ENCODE results near the gene DNAJB5. TPM values are rescaled to one million over a fixed set of nuclear protein-coding genes. Genes with fewer than 3 reads are reported as not detected.
"Not testable (repeated sequence)": the region's sequence is repeated elsewhere in the genome, so short reads cannot be mapped to it uniquely, and the experiment has no call there.

The DNAJB5 gene
- total RNA-seq, 1 experiment from 2014 or later, result 0.27 TPM

DNA sequence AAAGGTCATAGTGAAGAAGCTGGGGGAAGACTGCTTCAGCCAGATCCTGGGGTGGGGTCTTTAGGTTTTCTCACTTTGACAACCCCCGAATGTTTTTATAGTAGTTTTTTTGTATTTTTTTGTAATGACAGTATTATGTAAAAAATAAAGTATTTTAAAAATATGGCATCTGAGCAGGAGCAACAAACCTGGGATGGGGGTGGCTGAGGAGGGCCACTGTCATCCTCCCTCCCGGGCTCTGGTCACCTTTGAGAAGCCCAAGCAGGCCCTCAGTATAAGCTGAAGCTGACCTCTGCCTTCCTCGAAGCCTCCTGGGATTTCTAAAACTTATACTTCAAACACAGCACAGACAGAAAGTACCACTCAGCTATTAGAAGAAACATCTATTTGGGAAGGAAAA is 8.7 kb downstream of the DNAJB5 start:
- DNase-seq (ENCODE audit: extremely low read depth, low read depth), result no peak

DNA sequence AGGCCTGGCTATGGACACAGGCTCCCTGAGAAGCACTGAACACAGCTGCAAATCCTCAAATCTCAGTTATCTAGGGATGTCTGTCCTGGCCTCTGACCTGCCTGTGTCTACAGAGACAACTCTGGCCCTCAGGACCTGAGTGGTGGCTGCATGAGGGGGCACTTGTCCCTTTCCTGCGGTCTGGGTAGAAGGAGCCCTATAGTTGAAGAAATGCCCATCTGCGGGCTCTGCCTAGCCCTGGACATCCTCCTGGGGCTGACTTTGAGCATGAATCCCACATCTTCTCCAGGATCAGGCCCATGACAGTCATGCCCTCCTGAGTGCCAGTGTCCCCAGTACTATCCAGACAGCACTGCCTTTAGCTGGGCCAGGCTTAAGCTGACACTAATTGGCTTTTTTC is 10.0 kb downstream of the DNAJB5 start:
- DNase-seq (ENCODE audit: extremely low read depth, low read depth), result no peak

DNA sequence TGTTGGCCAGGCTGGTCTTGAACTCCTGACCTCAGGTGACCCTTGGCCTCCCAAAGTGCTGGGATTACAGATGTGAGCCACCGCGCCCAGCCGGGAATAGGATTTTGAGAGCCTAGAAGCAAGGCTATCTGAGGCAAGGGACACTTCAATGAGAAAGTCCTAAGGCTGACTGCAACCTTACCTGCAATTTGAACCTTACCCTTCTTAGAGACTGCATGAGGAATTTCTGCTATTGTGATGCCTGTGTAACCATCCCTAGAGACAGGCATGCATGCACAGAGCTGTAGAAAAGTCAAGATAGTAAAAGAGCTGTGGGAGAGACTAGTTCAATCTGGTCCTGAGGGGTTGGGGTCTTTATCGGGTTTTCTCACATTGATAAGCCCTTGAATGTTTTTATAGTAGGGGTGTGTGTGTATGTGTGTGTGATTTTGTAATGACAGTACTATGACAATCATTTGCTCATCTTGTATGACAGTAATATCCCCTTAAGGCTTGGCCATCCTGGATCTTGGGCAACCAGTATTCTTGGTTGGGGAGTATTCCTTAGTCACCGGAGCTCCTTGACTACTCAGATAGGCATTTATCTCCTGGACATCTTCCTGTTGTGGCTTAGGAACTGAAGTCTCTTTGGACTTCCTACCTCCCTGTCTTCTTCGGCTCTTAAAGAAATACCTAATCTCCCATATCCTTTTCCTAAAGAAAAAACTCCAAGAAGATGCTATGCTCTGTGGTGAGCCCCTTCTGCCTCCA is 11.2 kb downstream of the DNAJB5 start:
- DNase-seq (ENCODE audit: extremely low read depth, low read depth), result no peak

DNA sequence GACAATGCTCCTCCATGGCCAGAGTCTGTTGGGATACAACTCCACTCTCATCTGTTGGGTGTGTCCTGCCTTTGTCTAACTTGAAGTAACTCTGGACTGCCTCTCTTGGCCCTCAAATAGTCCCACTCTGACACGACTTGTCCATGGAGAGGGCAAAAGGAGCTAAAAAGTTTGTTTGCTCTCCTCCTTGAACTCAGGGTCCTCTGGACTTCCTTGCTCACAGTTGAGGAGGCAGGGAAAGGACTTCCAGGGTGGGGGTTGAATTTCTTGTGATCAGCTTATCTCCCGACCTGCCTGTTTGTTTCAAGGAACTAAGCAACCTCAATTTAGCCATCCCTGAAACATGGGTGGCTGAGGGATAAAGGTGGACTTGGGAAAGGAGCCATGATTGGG is 11.7 kb downstream of the DNAJB5 start:
- DNase-seq (ENCODE audit: extremely low read depth, low read depth), result no peak

DNA sequence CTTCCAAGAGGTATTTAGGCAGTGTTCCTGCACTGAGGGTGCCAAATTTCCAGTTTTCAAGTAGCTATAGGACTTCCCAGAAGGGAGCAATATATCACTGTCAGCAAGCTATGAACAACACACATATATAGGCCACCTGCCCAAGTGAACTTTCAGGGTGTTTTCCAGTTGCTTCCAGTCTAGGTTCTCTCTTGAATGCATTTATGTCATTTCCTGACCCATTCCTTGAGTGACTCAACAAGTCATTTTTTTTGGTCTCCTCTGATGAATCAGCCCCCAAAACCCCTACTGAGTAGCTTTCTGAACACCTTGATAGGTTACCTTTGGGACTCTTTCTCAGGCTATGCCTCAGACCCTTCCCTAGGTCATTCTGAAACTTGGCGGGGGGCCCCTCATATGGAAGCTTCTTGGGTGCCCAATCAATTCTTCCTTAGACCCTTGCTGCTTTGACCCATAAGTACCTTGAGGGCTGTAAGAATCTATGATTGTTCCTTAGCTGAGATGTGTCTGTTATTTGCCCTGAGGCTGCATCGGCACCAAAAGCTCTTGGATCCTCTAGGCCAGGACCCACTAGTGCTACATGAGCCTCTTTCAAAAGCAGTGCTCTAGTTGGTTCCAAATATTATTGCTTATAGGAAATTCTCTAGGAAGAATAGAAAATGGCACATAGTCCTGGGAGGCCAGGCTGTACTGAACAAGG is 12.4 kb downstream of the DNAJB5 start:
- no peak for DNase-seq (ENCODE audit: extremely low read depth, low read depth)

DNA sequence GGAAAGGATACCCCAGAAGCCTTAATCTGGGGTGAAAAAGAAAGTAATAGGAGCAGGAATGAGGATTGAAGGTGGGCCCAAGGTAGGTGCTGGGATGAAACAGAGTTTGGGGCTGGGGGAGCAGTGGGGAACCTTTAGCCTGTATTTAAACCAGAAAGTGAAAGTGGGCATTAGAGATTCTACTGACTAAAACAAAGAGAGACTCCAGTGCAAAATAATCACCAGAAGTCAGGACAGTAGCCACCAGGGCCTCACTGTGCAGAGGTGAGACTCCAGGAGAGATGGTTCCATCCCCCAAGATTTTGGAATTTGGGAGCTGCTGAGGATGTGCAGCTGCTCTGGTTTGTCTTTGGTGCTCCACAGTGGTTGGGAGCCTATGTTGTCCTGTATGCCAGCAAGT is 13.1 kb downstream of the DNAJB5 start:
- no peak for DNase-seq (ENCODE audit: extremely low read depth, low read depth)

DNA sequence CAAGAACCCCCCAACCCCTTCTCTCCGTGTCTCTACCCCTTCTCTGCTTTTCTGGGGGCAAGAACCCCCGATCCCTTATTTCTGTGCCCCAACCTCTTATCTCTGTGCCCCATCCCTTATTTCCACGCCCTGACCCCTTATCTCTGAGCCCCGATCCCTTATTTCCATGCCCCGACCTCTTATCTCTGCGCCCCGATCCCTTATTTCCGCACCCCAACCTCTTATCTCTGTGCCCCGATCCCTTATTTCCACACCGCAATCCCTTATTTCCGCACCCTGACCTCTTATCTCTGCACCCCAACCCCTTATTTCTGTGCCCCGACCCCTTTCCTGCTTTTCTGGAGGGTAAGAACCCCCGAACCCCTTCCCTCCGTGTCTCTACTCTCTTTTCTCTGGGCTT is 14.8 kb downstream of the DNAJB5 start:
- DNase-seq (ENCODE audit: extremely low read depth, low read depth), result not testable (repeated sequence)

DNA sequence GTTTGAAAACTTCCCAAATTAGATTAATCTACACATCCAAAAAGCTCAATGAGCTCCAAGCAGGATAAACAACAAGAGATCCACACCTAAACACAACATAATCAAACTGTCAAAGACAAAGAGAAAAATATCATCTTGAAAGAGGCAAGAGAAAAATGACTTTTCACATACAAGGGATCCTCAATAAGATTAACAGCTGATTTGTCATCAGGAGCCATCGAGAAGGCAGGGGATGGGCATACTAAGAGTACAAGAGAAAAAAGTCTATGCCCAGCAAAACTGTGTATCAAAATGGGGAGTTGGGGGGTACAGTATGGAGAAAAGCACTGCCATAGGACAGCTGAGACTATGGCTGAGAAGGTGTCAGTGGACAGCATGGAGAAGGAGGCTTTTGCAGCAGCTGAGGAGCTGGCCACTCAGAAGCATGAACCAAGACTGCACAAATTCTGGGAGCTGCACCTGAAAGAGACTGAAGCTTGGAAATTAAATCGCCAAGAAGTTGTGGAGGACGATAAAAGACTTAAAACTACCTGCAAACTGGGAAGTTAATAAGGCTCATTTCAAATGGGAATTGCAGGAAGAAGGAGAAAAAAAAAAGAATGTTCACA is 20.9 kb downstream of the DNAJB5 start:
- DNase-seq (ENCODE audit: extremely low read depth, low read depth), result no peak

DNA sequence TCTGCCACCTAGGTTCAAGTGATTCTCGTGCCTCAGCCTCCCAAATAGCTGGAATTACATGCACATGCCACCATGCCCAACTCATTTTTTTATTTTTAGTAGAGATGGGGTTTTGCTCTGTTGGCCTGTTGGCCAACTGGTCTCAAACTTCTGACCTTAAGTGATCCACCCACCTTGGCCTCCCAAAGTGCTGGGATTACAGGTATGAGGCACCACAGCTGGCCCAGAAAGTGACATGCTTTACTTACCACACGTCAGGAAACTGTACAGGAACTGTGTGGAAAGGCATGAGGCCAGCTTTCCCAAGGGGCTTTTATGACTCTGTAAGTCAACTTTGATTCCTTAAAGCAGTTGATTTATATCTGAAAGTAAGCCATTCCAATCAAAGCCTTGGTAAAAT is 25.0 kb downstream of the DNAJB5 start:
- DNase-seq (ENCODE audit: extremely low read depth, low read depth), result no peak

DNA sequence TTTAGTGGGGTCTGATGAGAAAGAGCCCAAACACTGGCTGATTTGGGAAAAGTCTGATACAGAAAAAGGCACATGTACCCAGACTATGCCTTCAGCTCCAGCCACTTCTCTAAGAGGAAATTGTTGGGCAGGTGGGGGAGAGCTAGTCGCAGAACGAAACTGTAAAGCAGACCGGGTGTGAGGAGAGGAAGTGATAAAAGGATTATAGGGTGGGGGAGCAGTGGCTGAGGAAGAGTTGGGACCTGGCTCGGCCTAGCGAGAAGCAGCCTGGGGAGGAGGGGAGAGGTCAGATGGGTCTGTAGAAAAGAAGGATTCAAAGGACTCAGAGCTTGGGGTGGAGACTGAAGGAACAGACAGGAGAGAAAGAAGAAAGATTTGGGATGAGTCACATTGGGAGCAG is 33.9 kb downstream of the DNAJB5 start:
- DNase-seq (ENCODE audit: extremely low read depth, low read depth), result not testable (repeated sequence)

DNA sequence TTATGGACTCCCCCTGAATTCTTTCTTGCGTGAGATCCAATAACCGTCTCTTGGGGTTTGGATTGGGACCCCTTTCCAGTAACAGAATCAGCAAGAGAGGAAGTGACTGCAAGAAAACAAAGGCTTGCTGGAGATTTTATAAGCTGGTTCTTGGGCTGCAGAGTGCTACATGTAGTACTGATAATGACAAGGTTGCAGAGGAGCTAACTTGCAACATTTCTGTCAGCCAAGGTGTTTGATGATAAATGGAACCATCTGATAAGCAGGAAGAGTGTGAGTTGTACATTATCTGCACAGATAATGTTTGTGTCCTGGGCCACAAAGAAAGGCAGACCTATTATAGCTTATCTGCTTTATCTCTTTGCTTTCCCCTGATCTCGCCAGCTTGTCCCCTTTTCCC is 37.1 kb downstream of the DNAJB5 start:
- no peak for DNase-seq (ENCODE audit: extremely low read depth, low read depth)

DNA sequence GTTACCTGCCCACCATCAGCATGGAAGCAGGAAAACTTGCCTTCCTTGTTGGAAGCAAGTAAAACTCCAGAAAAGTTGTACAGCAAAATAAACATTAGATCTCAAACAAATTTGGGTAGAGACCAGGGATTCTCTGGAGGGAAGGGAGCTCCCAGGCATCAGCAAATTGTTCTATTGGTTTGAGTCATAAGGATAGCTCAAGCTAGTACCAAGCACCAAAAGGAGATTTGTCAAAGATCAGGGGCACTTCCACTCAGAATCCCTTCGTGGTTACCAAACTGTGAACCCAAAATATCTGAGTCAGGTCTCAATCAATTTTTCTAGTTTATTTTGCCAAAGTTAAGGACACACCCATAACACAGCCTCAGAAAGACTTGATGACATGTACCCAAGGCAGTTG is 37.8 kb downstream of the DNAJB5 start:
- DNase-seq (ENCODE audit: extremely low read depth, low read depth), result no peak

DNA sequence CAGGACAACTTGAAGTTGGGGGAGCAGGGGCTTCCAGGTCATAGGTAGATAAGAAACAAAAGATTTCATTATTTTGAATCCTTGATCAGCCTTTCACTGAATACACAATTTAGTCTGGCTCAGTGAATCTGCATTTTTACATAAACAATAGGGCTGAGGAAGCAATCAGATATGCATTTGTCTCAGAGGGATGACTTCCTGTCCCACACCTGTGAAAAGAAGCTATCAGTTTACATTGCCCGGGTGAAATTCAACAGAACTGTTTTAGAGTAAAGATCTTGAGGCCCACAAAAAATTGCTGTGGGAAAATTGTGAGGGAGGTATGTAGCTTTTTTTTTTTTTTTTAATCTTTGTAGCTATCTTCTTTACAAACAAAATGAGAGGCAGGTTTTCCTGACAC is 38.3 kb downstream of the DNAJB5 start:
- DNase-seq (ENCODE audit: extremely low read depth, low read depth), result no peak

DNA sequence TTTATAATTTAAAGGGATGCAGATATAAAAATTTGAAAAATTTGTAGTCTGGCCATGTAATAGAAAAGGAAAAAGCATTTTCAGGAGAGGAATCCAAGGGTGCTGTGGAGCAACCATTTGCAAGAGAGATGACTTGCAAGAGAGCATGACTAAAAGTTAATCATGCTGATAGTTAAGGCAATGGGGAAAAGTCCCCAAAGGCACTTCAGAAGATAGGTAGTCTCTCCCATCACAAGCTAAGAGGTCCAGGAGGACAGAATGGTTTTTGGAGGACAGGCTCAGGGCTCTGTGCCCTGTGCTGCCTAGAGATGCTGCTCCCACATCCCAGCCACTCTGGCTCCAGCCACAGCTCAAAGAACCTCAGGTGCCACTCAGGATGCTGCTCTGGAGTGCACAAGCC is 38.8 kb downstream of the DNAJB5 start:
- no peak for DNase-seq (ENCODE audit: extremely low read depth, low read depth)

DNA sequence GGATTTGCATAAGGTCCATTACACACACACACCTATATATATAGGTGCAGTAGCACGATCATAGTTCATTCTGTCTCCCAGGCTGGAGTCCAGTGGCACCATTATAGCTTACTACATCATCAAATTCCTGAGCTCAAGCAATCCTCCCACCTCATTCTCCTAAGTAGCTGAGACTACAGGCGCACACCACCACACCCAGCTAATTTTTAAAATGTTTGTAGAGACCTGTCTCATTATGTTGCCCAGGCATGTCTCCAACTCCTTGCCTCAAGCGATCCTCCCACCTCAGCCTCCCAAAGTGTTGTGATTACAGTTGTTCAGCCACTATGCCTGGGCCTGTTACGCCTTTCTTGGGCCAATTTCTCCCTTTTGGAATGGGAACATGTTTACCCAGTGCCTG is 39.7 kb downstream of the DNAJB5 start:
- DNase-seq (ENCODE audit: extremely low read depth, low read depth), result no peak

DNA sequence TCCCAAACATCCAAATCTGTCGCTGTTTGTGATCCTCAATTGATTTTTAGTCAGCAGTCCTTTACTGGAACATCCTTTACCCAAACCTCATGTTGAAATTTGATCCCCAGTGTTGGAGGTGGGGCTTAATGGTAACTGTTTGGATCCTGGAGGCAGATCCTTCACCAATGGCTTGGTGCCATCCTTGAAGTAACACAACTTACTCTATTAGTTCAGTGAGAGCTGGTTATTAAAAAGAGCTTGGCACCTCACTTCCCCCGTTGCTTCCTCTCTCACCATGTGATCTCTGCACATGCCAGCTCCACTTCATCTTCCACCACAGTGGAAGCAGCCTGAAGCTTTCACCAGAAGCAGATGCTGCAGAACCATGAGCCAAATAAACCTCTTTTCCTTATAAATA is 40.3 kb downstream of the DNAJB5 start:
- DNase-seq (ENCODE audit: extremely low read depth, low read depth), result no peak

DNA sequence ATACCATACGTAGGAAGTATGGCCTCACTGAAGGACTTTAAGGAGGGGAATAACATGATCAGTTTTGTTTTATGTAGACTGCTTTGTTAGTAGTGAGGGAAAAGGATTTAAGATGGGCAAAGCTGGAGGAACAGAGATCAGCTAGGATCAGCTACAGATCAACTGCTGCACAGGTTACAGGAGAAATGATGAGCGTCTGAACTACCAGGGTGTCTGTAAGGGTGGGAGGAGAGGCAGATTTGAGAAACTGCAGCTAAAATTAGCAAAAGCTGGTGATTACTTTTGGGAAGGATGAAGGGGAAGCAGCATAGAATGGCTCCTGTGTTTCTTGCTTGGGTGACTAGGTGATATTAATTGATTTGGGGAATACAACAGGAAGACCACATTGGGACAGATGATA is 43.6 kb downstream of the DNAJB5 start:
- no peak for DNase-seq (ENCODE audit: extremely low read depth, low read depth)

DNA sequence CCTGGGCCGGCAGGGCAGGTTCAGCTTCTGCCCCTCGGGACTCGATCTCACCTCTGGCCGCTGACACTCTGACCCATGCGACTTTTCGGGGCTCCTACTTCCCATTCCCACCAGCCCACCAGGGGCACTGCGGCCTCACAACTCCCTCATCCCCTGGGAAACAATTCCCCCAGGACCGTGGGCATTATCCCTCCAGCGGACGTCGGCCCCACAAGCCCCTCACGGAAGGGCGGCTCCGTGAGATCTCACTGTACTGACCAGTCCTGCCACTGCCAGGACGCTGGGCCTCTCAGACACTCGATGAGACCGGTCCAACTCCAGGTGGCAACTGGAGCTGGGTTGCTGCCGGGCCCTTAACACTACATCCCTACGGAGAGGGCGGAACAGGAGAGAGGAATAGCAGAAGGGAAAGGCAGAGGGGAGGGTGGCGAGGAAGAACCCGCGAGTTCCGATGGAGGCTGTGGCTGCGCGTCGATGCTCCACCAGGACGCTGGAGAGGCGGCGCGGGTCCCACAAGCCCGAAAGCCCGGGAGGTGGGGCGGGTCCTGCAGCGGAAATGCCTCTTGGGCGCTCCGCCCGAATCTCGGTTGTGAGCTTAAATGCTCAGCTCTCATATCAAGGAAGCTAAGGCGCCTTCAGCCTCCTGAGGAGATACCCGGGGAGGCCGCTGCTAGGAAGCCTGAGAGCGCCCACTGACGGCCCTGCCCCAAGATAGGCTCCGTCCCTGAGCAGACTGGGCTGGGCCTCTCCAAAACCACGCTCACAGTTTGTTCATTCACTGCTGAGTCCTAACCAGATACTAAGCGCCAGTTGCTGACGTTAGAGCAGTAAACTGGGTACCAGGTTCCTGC is 46.5 kb downstream of the DNAJB5 start:
- DNase-seq (ENCODE audit: extremely low read depth, low read depth), result no peak

DNA sequence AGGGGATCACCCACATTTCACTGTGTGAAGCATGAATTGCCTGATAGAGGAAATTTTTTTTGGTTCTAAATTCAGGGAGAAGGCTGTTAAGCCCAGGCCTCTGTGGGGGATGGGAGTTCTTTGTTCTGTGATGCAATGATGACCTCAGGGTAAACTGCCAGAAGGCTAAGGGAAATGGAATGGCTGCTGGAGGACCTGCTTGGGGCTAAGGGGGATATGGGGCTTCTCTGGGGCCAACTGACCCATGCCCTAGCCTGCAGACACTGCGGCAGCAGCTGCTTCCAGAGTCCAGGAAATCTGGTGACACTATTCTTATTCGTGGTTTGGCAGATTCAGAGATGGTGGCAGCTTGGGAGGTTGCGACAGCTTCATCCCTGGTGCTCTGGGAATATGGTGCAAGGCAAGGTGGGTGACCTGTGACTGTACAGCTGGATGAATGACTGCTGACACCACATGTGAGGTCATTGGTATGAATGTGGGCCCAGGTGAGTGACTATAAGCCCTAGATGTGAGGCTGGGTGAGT is 52.6 kb downstream of the DNAJB5 start:
- no peak for DNase-seq (ENCODE audit: extremely low read depth, low read depth)

DNA sequence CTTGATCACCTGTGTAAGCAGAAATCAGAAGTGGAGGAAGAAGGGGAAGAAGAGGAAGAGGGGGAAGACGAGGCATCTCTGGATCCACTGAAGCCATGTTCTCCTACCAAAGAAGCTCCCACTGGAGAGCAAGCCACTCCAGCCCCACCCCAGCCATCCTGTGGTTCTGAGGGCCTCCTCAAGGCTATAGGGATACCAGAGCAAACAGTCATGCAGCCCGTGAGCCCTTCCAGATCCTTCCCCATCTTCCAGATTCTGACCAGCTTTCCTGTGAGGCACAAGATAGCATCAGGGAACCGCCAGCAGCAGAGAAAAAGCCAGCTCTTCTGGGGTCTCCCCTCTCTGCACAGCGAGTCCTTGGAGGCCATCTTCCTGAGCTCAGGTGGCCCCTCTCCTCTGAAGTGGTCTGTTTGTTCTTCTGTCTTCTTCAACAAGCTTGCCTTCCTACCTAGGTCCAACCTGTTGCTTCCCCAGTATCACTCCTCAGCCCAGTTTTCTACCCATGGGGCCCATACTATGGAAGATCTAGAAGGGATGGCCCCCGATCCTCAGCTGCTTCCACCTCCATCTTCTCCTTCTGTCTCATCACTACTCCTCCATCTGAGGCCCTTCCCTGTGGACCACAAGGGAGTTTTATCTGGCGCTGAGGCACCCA is 53.5 kb downstream of the DNAJB5 start:
- no peak for DNase-seq (ENCODE audit: extremely low read depth, low read depth)
